Choroid plexus epithelial cell (primary cell): ENCODE results near the gene CMTM4.

ENCODE experiments used
- DNase-seq: peaks from one replicate; pipeline ENCODE4 v3.0.0-alpha.2; 2010; ENCODE audit warnings: low read depth
- H3K4me3 ChIP-seq: 2 replicates; pipeline ENCODE4 v1.5.1; 2011; ENCODE audit warnings: low read depth, mild to moderate bottlenecking, control low read depth, low read length, moderate library complexity
- TF ChIP-seq, protein P1 (sequence below): conservative IDR thresholded peaks from 2 replicates; pipeline ENCODE4 v1.5.1; 2011; ENCODE audit warnings: low read depth, mild to moderate bottlenecking, control low read depth, inconsistent platforms, low read length, moderate library complexity

The CMTM4 gene

DNA sequence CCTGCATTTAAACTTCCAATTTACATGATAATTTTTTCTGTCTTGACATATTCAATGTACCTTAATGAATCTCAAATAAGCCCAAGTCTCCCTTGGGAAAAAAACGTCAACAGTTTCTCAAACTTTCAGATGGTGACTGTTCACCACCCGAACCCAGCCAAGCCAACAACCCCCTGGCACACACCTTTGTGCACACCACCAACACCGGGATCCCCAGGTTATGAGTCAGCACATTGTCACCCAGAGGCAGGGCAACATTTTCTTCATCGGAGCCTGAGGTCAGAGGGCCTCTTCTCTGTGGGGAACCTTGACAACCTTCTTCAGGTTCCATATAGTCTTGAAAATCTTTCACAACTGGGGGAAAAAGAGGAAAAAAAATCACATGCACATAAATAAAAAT, 39.3 kb upstream of the CMTM4 start:
- TF ChIP-seq, protein P1, sequence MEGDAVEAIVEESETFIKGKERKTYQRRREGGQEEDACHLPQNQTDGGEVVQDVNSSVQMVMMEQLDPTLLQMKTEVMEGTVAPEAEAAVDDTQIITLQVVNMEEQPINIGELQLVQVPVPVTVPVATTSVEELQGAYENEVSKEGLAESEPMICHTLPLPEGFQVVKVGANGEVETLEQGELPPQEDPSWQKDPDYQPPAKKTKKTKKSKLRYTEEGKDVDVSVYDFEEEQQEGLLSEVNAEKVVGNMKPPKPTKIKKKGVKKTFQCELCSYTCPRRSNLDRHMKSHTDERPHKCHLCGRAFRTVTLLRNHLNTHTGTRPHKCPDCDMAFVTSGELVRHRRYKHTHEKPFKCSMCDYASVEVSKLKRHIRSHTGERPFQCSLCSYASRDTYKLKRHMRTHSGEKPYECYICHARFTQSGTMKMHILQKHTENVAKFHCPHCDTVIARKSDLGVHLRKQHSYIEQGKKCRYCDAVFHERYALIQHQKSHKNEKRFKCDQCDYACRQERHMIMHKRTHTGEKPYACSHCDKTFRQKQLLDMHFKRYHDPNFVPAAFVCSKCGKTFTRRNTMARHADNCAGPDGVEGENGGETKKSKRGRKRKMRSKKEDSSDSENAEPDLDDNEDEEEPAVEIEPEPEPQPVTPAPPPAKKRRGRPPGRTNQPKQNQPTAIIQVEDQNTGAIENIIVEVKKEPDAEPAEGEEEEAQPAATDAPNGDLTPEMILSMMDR, result no peak
- no peak overlapping the region for H3K4me3 ChIP-seq
- no peak for DNase-seq

DNA sequence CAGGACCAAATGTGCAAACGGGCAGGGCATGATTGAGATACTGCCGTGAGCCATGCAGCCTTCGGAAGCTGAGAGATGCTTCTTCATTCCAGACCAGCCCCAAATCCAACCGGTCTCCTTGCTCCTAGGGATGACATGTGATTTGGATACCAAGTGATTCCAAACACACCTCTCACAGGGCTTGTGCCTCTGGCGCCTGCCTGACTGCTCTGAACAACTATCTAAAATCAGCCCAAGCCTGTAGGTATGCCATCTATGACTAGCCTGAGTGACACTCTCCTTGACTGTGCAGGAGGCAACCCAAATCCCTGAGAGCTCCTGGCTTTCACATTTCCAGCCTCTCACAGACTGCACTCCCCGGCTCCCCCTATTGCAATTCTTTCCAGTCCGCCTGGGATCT, 34.6 kb upstream of the CMTM4 start:
- no peak overlapping the region for H3K4me3 ChIP-seq
- DNase-seq, result no peak
- TF ChIP-seq, protein P1, result no peak

DNA sequence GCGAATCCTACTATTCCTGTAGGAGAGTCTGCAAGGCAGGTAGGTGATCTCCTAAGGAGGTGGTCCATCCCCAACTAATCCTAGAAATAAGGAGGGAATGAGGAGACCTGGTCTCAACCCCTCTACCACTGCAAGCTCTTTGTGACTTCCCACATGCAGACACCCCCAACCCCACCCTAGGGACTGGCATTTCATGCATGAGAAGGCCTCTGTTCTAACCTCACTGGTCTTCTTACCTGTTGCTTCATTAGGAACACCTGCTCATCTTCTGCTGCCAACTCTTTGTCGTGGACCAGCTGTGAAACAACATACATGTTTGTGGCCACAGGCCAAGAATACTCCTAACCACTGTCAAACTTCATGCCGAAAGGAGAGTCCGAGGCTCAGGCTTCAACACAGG, 32.3 kb upstream of the CMTM4 start:
- TF ChIP-seq, protein P1, result no peak
- H3K4me3 ChIP-seq, result no peak overlapping the region
- DNase-seq, result no peak

DNA sequence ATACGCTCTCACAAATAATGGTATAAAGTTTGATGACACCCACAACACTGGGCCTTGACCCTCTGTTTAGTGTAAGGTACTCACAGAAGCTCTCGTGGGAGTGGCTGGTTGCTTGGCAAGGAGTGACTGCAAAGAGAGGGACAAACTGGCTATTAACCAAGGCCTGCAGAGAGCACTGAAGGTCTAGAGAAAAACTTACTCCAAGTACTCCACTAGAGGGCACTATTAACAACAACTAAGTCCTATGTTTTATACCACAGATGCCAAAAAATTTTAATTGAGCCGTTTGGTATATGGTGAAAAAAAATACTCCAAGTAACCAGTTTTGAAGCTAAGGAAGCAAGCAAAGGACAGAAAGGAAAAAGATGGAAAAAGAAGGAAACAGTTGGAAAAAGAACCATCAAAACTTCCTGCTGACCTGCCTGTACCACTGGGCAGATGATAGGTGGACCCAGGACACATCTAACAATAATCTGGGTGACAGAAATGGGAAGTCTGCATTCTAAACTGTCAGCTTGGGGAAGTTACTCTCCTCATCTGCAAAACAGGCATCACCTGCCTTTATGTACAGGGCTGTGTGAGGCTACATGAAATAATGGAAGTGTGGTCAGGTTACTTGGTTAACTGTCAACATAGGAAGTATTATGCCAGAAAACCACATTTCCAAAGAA, 31.7 kb upstream of the CMTM4 start:
- DNase-seq, result peak; percentile 83
- TF ChIP-seq, protein P1, result peak; percentile 55
- no peak overlapping the region for H3K4me3 ChIP-seq

DNA sequence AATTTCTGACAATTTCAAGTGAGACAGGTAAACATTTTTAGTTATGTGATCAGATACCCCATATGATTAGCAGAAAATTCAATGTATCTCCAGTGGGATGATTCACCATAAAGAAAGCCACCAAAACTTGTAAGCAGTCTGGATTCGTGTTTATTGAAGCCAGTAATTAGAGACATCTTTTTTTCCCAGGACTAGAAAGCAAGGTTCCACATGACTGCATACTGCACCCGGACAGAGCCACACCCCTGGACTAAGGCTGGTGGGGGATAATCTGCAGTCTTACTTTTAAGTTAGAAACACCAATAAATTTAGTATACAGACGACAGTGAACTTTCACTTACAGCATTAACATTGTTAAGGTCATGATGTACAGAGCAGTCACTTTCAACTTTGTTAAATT, 24.2 kb upstream of the CMTM4 start:
- TF ChIP-seq, protein P1, result no peak
- no peak overlapping the region for H3K4me3 ChIP-seq
- no peak for DNase-seq

DNA sequence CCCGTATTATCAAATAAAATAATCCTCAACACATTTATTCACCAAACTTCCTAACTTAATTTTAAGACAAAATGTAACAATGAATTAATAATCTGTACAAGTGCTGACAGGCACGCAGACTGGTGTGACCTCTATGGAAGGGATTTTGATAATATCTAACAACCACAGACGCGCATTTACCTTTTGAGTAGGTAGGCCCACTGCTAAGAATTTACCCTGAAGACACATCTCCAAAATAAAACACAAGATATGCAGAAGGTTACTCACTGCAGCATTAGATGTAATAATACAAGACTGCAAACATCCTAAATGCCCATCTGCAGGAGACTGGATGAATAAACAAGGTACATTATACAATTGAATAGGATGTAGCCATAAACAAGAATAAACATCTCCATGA, 22.7 kb upstream of the CMTM4 start:
- TF ChIP-seq, protein P1, result no peak
- no peak for DNase-seq
- H3K4me3 ChIP-seq, result no peak overlapping the region

DNA sequence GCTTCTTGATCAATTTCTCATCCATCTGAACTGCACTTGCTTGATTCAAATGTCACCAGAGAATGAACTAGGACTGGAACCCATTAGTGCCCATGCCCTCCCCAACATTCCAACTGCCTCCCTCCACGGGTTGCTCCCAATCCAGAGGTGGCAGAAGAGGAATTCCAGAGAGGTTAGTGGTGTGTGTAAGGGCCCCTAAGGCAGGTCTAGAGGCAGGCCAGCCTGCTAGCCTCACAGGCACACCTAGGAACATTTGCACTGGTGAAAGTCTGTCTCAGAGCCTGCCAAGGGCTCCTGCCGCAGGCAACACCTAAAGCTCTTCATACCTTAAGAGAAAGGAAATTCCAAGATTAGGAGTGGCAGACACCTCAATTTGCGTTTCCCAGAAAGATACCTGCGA, 21.2 kb upstream of the CMTM4 start:
- no peak for DNase-seq
- no peak overlapping the region for H3K4me3 ChIP-seq
- TF ChIP-seq, protein P1, result no peak
